ENCODE data around the gene CCDC92.

DNA sequence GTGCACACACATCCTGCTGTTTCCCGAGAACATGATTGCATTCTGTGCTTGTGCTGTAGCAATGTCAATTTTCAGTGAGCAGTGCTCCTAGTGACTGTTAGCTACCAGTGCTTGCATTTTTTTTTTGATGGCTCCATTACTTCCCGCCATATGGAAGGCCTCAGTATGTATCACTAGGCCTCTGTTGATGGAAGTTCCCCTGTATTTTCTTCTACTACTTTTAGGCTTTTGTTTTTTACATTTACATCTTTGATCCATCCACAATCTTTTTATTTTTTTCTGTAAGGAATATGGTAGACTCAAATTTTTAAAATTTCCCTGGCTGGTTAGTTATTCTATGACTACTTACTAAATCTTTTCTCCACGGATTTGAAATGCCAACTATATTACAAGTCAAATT, 49.5 kb upstream of the CCDC92 start:
- TF ChIP-seq CREB5 (CRISPR knock-in tag; IDR thresholded peaks at IDR 0.05; ENCODE audit: low read depth) = no peak
- no peak for TF ChIP-seq ZNF70 (CRISPR knock-in tag; IDR thresholded peaks at IDR 0.05)
- TF ChIP-seq PATZ1 (CRISPR knock-in tag; IDR thresholded peaks at IDR 0.05; ENCODE audit: borderline replicate concordance) = no peak
